Right hindlimb (tissue), 1 donor: Measurements from ENCODE around the gene SFTA2.
A peak's percentile ranks its signal among the peaks of the same experiment; 100 is the strongest.

Source experiments
- DNase-seq: peaks from one replicate; pipeline ENCODE4 v3.0.0-alpha.2; 2018

Gene SFTA2

DNA sequence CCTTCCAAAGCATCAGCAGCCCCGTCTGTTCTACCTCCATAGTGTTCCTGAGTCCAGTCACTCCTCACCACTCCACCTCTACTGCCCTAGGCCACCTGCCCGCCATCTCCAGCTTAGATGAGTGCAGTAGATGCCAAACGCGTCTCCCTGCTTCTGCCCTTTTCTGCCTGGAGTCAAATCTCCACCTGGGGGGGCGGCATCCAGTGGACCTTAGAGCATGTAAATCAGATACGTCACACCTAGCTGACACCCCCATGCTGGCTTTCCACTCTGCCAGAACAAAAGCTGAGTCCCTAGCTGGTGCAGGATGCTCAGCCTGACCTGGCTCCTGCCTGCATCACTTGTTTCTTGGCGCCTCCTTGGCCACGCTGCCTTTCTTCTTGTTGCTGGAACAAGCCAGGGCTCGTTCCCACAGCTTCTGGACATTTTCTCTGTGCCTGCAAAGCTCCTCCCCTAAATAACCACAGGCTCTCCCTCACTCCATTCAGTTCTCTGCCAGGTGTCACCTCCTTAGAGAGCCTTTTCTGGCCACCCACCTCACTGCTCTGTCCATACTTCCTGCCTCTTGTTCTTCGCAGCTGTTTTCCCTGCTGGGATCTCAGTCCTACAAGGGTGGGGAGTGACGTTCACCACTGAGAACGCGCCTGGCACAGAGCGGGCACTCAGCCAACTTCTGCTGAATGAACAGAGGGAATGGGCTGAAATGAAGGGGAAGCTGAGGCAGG lies 41.9 kb downstream of the SFTA2 start:
- no peak for DNase-seq

DNA sequence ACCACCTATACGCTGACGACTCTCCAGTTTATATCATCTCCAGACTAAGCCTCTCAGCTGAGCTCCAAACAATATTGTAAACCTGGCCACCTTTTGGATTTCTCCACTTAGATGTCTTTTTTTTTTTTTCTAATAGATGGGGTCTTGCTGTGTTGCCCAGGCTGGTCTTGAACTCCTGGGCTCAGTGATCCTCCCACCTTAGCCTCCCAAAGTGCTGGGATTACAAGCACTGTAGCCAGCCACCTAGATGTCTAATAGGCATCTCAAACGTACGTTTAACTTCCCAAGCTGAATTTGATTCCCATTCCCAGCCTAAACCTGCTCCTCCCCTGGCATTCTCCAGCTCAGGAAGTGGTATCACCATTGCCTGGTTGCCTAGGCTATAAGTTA lies 42.5 kb downstream of the SFTA2 start:
- DNase-seq = no peak

DNA sequence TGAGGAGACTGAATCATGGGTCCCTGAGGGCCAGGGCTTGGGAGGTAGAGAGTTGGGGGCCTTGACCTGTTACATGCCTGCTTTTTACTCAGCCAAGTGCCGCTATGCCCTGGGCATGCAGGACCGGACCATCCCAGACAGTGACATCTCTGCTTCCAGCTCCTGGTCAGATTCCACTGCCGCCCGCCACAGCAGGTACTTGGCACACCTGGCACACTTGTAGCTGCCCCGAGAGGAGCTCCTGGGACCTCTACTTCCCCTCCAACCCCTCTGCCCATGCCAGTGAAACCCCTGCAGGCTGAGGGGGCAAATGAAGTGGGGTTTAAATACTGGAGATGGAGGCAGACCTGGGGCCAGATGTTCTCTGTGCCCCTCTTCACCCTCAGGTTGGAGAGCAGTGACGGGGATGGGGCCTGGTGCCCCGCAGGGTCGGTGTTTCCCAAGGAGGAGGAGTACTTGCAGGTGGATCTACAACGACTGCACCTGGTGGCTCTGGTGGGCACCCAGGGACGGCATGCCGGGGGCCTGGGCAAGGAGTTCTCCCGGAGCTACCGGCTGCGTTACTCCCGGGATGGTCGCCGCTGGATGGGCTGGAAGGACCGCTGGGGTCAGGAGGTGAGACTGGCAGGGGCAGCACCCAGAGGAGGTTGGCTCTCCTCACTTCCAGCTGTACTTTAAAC lies 43.0 kb downstream of the SFTA2 start:
- no peak for DNase-seq

DNA sequence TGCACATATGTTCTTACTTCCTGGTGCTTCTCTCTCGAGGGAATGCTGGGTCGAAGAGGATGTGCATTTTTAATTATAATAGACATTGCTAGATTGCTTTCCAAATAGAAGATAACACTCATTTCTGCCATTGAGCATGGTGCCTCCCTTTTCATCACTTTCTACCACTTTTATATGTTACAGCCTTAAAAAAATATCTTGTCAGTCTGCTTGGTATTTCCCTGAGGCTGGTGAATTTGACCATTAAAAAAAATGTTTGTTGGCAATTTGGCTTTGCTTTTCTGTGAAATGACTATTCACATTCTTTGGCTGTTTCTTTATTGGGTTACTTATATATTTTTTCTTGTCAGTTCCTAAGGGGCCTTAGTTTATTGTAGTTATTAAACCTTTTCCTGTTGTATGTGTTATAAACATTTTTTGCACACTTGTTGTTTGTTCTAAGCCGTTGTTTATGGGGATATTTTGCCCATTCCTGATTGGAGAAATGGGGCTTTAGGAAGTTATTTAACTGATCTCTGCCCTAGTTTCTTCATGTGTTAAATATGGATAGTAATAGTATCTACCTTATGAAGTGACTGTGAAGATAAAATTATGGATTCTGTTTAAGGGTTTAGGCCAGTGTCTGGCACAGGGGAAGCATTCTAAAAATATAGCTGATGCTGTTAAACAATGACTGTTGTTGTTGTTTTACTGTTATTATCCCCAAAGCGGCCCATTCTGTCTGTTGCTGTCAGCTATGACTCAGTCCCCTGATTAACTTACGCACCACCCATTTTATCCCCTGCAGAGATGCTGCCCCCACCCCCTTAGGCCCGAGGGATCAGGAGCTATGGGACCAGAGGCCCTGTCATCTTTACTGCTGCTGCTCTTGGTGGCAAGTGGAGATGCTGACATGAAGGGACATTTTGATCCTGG lies 43.8 kb downstream of the SFTA2 start:
- no peak for DNase-seq

DNA sequence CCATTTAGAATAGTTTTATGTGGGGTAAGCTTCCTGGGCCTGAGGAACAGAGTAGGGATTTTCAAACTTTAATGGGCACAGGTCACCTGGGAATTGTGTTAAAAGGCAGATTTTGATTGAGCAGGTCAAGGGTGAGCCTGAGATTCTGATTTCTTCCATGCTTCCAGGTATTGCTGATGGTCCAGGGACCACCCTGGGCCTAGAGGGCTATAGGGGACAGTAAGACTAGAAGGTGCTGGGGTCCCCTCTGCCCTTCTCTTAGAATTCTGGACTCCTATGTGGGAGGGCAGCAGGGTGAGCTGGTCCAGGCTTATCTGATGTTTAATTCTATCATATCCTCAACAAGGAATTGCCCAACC lies 45.1 kb downstream of the SFTA2 start:
- DNase-seq = no peak

DNA sequence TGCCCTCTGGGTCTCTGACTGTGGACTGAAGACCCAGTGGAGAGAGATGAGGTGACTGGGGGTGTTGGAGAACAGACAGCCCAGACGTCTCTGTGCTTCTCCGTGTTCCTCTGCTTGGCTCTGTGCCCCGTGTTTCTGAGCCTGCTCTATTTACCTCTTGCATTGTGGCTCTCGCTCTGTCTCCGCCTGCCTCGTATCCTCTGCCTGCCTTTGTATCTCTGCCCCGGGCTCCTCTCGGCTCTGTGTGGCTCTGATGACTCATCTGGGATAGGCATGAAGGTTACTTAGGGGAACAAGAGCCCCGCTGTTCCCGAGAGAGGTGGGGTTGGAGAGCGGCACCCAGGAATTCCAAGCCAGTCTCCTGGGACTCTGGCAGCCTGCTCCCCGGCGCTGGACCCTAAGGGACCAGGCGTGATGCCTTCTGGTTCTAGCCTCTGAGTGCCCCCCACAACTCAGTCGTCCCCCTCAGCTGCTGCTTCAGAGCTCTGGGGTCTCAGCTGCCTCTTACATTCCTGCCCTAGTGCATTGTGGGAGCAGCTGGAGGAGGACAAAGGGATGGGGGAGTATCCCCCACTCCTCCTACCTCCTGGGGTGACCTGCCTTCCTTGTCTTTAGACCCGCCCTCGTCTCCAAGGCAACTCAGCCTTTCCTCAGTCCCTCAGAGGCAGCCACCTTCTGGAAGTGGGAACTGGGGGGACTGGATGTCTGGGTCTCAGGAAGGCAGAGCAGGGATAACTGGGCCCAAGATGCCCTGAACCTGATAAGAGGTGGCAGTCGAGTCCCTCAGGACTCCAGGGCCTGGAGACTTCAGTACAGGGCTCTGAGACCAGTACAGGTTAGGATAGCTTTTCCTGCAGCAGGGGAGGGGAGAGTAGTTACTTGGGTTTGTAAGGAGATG lies 45.7 kb downstream of the SFTA2 start:
- DNase-seq = peak; percentile 61

DNA sequence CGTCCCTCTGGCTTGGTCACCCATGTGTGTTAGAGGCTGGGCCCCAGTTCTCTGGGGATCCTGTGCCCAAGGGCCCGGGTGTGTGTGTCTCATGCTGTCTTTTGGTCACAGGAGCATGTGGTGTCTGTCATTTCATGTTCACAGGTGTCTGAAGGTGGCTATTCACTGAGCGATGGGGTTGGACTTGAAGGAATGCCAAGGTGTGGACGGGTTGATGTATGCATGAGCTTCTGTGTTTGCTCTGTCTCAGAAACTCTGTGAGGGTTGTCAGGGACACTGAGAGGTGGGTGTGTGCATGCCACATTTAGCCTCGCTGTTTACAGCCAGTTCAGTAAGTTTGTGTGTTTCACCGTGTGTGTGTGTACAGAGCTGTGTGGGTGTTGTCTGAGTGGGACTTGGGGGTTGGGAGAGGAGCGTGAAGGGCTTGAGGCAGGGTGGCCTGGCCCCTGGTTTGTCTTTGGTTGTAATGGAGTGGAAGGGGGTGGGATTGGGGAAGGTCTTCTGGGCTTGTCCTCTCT lies 46.4 kb downstream of the SFTA2 start:
- peak; percentile 35 for DNase-seq

DNA sequence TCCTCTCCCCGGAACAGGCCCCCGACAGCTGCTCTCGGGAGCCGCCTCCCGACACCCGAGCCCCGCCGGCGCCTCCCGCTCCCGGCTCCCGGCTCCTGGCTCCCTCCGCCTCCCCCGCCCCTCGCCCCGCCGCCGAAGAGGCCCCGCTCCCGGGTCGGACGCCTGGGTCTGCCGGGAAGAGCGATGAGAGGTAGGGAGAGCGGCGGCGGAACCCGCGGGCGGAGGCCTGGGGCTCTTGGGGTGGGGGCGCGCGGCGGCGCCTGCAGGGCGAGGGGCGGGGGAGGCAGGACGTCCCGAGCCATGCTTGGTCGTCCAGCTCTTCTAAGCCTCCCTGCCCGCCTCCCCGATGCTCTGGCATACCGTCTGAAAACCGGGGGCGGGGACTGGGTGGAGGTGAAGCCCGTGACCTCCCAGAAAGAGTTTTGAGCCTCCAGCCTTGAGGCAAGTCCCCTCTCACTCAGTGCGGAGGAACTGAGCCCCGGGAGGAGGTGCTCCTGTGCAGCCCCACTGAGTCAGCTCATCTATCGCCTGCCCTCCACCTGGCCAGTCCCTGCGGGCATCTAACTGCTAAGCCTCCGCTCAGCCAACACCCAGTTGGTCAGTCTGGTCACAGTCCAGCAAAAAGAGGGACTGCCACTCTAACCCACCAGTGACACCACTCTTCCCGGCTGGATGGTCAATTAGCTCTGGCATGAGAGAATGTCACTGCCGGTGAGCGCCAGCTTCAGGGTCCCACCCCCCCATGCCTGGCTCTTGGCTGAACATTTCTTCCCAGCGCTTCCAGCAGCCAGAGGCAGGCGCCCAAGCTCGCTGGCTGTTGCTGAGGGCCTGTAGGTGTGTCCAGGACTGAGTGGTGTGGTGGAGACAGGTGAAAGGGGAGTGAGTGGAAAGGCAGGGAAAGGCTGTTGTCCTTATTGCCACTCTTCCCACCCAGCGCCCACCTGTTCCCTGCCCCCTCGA lies 47.2 kb downstream of the SFTA2 start:
- DNase-seq = peak; percentile 70

DNA sequence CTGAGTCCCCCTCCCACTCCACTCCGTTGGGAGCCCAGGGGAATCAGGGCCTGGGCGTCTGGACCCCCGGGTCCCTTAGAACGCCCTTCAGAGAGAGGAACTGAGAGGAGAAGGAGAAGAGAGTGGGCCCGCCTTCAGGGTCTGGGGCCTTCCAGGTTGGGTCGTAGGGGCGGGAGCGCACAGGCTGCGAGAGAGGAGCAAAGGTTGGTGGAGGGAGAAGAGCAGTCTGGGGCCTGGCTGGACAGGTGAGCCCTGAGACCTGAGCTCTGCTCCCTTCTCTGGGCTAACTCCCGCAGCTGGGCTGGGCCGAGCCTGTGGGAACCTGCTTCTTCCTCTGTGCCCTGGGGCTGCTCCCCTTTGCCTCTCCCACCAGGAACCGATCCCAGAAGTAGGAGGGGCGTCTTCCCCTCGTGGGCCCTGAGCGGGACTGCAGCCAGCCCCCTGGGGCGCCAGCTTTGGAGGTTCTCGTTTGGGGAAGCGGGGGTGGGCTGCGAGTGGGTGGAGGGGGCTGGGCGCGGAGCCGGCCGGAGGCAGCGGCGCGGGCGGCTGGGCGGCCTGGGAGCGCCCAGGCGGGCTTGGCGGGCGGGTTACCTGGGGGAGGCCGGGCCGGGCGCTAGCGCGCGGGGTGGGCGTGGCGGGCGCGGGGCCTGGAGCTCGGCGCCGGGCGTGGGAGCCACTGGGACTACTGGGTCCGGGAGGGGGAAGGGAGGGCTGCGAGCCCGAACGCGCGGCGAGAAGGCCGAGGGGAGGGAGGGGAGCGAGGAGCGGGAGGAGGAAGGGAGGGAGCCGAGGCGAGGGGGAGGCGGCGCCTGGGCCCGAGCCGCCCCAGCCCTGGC lies 48.1 kb downstream of the SFTA2 start, which contains the start of gene DDR1:
TSS of gene DDR1 (plus strand) at position 835 of the 836 bp plus-strand sequence. CDS start 4,211 bp downstream, outside the sequence.
- peak; percentile 91 for DNase-seq

DNA sequence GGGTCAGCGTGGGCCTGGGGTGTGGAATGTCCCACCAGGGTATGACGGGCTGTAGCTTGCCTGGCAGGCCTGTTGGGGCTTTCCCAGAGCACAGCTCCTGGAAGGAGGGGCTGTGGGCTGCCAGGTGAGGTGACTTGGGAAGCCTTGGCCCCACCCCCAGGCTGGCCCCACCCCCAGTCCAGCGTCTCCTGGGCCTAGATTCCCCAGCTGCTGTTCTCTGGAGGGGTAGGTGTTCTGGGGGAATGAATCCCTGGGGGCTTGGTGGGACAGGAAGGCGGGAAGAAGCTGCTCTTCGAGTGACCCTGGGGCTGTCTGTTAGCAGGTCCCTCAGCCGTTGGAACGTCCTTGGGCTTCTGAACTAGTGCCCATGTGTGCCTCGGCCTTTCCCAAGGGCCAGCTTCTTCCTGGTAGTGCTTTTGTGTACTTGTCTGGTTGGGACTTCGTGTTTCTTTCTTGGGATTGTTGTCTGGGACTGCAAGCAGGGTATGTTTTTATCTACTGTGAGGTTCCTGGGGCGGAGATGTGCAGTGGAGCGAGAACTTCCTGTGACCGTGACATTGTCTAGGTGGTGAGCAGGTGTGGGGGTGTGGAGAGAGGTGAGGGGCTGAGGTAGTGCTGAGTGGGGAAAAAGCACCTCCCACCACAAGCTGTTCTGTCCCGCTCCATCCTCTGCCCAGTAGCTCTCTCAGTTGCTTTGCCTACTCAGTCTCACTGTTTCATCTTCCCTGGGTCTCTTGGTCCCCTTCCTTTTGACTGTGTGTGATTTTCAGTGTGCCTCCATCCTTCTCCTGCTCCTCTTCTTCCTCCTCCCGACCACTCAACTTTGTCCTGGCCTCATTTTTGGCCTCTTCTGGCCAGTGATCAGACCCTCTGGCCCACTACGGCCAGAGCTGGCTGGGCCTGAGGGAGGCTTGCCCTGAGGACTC lies 48.9 kb downstream of the SFTA2 start:
- DNase-seq = peak; percentile 36

DNA sequence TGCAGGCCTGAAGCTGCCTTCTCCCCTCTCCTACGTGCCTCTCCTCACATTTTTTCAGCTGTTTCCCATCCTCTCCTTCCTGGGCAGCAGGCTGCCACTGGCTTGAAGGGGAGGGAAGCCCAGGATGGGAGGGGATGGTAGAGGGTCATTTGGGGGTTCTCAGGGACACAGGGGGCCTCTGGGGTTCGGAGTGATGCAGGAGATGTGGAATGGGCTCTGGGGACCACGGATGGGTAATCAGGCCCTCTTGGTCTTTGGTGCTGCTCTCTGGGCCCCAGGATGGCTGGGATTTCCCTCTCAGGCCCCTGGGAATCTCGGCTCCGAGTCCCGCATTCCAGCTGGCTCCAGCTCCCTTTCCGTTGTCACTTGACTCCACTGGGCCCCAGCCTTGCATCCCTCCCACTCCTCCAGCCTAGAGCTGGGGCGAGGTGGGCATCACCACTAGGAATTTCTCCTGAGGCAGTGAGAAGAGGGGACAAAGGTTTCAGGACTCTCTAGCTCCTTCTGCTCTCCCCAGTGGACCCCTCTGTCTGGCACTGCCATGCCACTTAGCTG lies 49.7 kb downstream of the SFTA2 start:
- DNase-seq = peak; percentile 51

DNA sequence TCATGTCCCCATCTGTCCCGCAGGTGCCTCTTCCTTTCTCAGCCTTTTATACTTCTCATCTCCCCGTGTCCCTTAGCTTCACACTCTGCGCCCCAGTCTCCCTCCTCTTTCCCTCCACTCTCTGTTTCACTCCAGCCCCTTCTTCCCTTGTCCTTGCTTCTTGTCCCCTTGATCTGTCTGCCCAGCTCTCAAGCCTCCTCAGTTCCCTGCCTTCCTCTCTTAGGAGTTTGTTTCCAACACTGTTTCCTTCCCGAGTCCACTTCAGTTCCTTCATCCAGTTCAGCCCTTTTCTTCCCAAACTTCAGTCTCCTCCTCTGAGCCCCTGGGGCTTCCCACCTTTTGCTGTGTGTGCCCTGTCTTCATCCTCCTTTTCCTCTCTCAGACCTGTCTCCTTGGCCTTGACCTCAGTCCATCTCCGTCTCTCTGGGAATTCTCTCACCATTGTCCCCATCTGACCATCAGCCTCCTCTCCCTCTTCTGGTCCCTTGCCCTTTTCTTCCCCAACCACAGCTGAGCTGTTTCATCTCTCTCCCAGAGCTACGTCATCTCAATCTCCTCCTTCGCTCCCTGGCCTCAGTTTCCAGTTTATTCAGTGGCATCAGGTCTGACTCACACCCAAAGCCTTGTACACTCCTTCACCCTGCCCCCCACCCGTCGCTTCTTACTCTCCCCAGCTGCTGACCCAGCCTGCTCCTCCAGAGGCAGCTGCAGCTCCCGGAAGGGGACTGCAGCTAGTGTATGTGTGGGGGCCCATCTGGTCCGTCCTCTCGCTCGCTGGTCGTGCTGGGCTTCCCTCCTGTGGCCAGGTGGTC lies 50.4 kb downstream of the SFTA2 start:
- peak; percentile 63 for DNase-seq
